K562 (cell line): ENCODE measurements around the gene ARHGAP22. TPM values are rescaled to one million over a fixed set of nuclear protein-coding genes. Genes with fewer than 3 reads are reported as not detected.
A peak's percentile ranks its signal among the peaks of the same experiment; 100 is the strongest.

Source experiments
- ATAC-seq: fragments of 200-7000 bp; cut with Tn5 transposase; 3 replicates; pipeline ENCODE4 v1.9.1; 2020; ENCODE audit warnings: moderate library complexity
- BruUV-seq: library from RNA; stranded (reverse); fragments of 400-500 nt; replicated peaks from 2 replicates; lab custom pipeline; 2021; lab: Mats Ljungman, UMichigan
- CTCF ChIA-PET: fragments of 300-600 bp; formaldehyde crosslinking; extraction: SDS; loops from one replicate; lab custom pipeline; 2021; ENCODE audit warnings: low intra/inter-chr PET ratio; lab: Yijun Ruan, JAX
- POLR2A ChIA-PET: fragments of 300-600, 350-650 bp; sonication (Branson Sonifier 250); formaldehyde crosslinking; extraction: SDS; loops from one replicate; lab custom pipeline; 2021; ENCODE audit warnings: antibody characterized with exemption, inconsistent platforms; lab: Yijun Ruan, JAX
- DNase-seq, 4 experiments: peaks; one replicate each; pipeline versions ENCODE4 v3.0.0 to v3.0.0-alpha.2; 2011 to 2018; ENCODE audit warnings: low spot score in 3 of 4, mixed read lengths in 3 of 4; ENCODE audit errors: extremely low read depth in 1 of 4
- FAIRE-seq: peaks from 2 replicates; lab custom pipeline; 2011; peaks lifted over from hg19 to GRCh38; lab: Jason Lieb, UNC
- H2AFZ ChIP-seq: 2 replicates; pipeline ENCODE4 v1.6.0; 2011; ENCODE audit warnings: low read depth, low read length, control low read depth, inconsistent platforms
- H3K27ac ChIP-seq: fragments of 200-600 bp; 3 replicates; pipeline ENCODE4 v1.8.0; 2011; ENCODE audit warnings: low read depth, mild to moderate bottlenecking, control low read depth, inconsistent platforms, low read length, moderate library complexity, mixed read lengths; ENCODE audit errors: extremely low read depth
- H3K27me3 ChIP-seq, 2 experiments: fragments of 300-600 bp in 1 of 2; 2 replicates in 1 of 2; 3 replicates in 1 of 2; pipeline versions ENCODE4 v1.6.0 to v1.8.0; 2011; ENCODE audit warnings: inconsistent platforms in 2 of 2, low read length in 2 of 2, mild to moderate bottlenecking in 1 of 2, mixed read lengths in 1 of 2, moderate library complexity in 1 of 2; ENCODE audit not compliant: control insufficient read depth in 2 of 2, insufficient read depth in 2 of 2
- H3K36me3 ChIP-seq: fragments of 300-600 bp; 3 replicates; pipeline ENCODE4 v1.8.0; 2011; ENCODE audit warnings: mild to moderate bottlenecking, low read length, inconsistent platforms; ENCODE audit not compliant: control insufficient read depth, insufficient read depth
- H3K4me1 ChIP-seq, 2 experiments: fragments of 200-600 bp in 1 of 2; replicated peaks in 1 of 2; 2 replicates in 1 of 2; 3 replicates in 1 of 2; pipeline versions ENCODE4 v1.5.1 to v1.8.0; 2011; ENCODE audit warnings: inconsistent platforms in 2 of 2, low read length in 2 of 2, mild to moderate bottlenecking in 1 of 2, mixed read lengths in 1 of 2, moderate library complexity in 1 of 2; ENCODE audit not compliant: control insufficient read depth in 2 of 2, insufficient read depth in 2 of 2
- H3K4me2 ChIP-seq: 2 replicates; pipeline ENCODE4 v1.6.1; 2011; ENCODE audit warnings: low read length, control low read depth, inconsistent platforms, mixed read lengths; ENCODE audit not compliant: insufficient read depth
- H3K4me3 ChIP-seq: fragments of 200-600 bp; sonication (generic), shearing (Covaris generic); 2 replicates; pipeline ENCODE4 v1.5.1; 2016; ENCODE audit warnings: control low read depth, inconsistent platforms
- H3K79me2 ChIP-seq: fragments of 200-600 bp; 3 replicates; pipeline ENCODE4 v1.8.0; 2011; ENCODE audit warnings: low read length, inconsistent platforms; ENCODE audit not compliant: control insufficient read depth, insufficient read depth
- H3K9ac ChIP-seq, 2 experiments: 2 replicates each; pipeline versions ENCODE4 v1.6.0 to v1.6.1; 2011; ENCODE audit warnings: low read depth in 2 of 2, low read length in 2 of 2, control low read depth in 1 of 2, inconsistent platforms in 1 of 2, mild to moderate bottlenecking in 1 of 2, mixed read lengths in 1 of 2; ENCODE audit not compliant: insufficient read depth in 1 of 2
- H3K9me1 ChIP-seq: one replicate; pipeline ENCODE4 v1.6.0; 2011; ENCODE audit warnings: inconsistent platforms, mild to moderate bottlenecking, low read length, moderate library complexity; ENCODE audit not compliant: control insufficient read depth, insufficient read depth
- H3K9me3 ChIP-seq: replicated peaks from 2 replicates; pipeline ENCODE4 v1.5.1; 2011; ENCODE audit warnings: low read depth, low read length, inconsistent platforms; ENCODE audit not compliant: control insufficient read depth, insufficient read depth
- H4K20me1 ChIP-seq: replicated peaks from 2 replicates; pipeline ENCODE4 v1.6.1; 2011; ENCODE audit warnings: low read length, inconsistent platforms, mixed read lengths; ENCODE audit not compliant: control insufficient read depth, insufficient read depth
- CTCFL ChIP-seq: IDR thresholded peaks from 2 replicates; pipeline ENCODE4 v1.6.1; 2011; ENCODE audit warnings: borderline replicate concordance, low read depth, mild to moderate bottlenecking, moderate library complexity, low read length; ENCODE audit not compliant: insufficient read depth, poor library complexity, severe bottlenecking
- KDM4B ChIP-seq, 2 experiments: fragments of 450-650 bp in 1 of 2; sonication (generic) in 1 of 2; IDR thresholded peaks; 2 replicates each; pipeline ENCODE4 v1.6.1; 2016 to 2017; ENCODE audit warnings: borderline replicate concordance in 2 of 2, antibody characterized with exemption in 1 of 2, low read depth in 1 of 2, mild to moderate bottlenecking in 1 of 2
- PHB ChIP-seq: fragments of 250-450 bp; sonication (Bioruptor Pico); IDR thresholded peaks from 2 replicates; pipeline ENCODE4 v1.5.0; 2021
- RB1 ChIP-seq: fragments of 450-650 bp; IDR thresholded peaks from 2 replicates; pipeline ENCODE4 v1.6.1; 2017; ENCODE audit warnings: low read depth, mild to moderate bottlenecking
- REST ChIP-seq, 2 experiments: fragments of 450-650 bp; formaldehyde crosslinking in 1 of 2; IDR thresholded peaks; 2 replicates each; pipeline versions ENCODE4 v1.4.0 to v1.6.1; 2014 to 2020; ENCODE audit warnings: mild to moderate bottlenecking in 2 of 2, borderline replicate concordance in 1 of 2, low read depth in 1 of 2
- SIX5 ChIP-seq, 2 experiments: IDR thresholded peaks; 2 replicates each; pipeline ENCODE4 v1.6.1; 2011; ENCODE audit warnings: low read length in 2 of 2, borderline replicate concordance in 1 of 2, low read depth in 1 of 2, mild to moderate bottlenecking in 1 of 2, moderate library complexity in 1 of 2; ENCODE audit not compliant: insufficient read depth in 1 of 2
- SMC3 ChIP-seq: conservative IDR thresholded peaks from 2 replicates; pipeline ENCODE4 v1.6.1; 2011; ENCODE audit warnings: low read depth, low read length, improper control_type of control experiment; ENCODE audit not compliant: insufficient read depth
- ZFP36 ChIP-seq: fragments of 150-350 bp; IDR thresholded peaks from 2 replicates; pipeline ENCODE4 v1.6.1; 2018; ENCODE audit warnings: low read length, low read depth; ENCODE audit not compliant: partially characterized antibody
- ZNF830 ChIP-seq: fragments of 250-450 bp; sonication (Bioruptor Pico); IDR thresholded peaks from 2 replicates; pipeline ENCODE4 v1.5.0; 2021; ENCODE audit warnings: mild to moderate bottlenecking
- WGBS: fragments of 100-300 bp; shearing (Covaris generic); methylation state at CpG from one replicate; pipeline ENCODE4 v1.1.6; 2016; ENCODE audit warnings: low coverage, mixed read lengths; ENCODE audit not compliant: insufficient coverage; ENCODE audit errors: missing lambda C conversion rate; 5-methylcytosine and 5-hydroxymethylcytosine counted together
- in situ Hi-C: fragments of 300-500 bp; cut with MboI; formaldehyde crosslinking; loops from 4 replicates; pipeline ENCODE4 v1.15.0; 2018; ENCODE audit warnings: inconsistent platforms, mixed read lengths
- intact Hi-C: fragments of 100-400 bp; cut with micrococcal nuclease; formaldehyde crosslinking; loops from 2 replicates; pipeline ENCODE4 v1.14.2; 2022
- polyA plus RNA-seq, 8 experiments: library from polyadenylated mRNA; depleted of rRNA in 4 of 8; stranded (reverse) in 5 of 8; unstranded in 3 of 8; fragments of >200 nt; fragmentation: Nextera tagmentation in 2 of 8; fragmentation: Illumina TruSeq in 1 of 8; extraction: Ambion mirVana in 2 of 8; extraction: Trizol in 1 of 8; gene quantifications; 2 replicates each; pipeline versions ENCODE4 v1.2.1 to v1.2.3, GENCODE V29; 2011 to 2014; ENCODE audit warnings: inconsistent platforms in 1 of 8, missing spikeins in 1 of 8
- total RNA-seq, 7 experiments: library from RNA; depleted of rRNA in 6 of 7; stranded (reverse); fragments of >200 nt in 6 of 7; fragmentation: Illumina TruSeq in 2 of 7; extraction: Trizol in 2 of 7; gene quantifications; 2 replicates each; pipeline versions ENCODE4 v1.2.1 to v1.2.3, GENCODE V29; 2011 to 2021; ENCODE audit warnings: low replicate concordance in 1 of 7

ARHGAP22 gene
- total and polyA plus RNA-seq, 9 of the 15 experiments (the other 6 are each of a cell fraction or from before 2014, with no cell fraction given), result 1.3 to 28.1 (median 12.7) TPM

- Histone ChIP-seq H3K27me3 (no peaks in the 10 kb centered on the region), H2AFZ (peak overlapping the region; percentile 68), H3K27ac (peak overlapping the region; percentile 63), H4K20me1 (no peaks in the 10 kb centered on the region), H3K4me2 (peak overlapping the region; percentile 27; the same call in 1 of the 2 replicates), H3K4me1 (peaks cover 48 to 50% of the 10 kb centered on the region in 2 experiments), H3K9me3 (no peaks in the 10 kb centered on the region), H3K4me3 (no peak overlapping the region), H3K79me2 (peaks cover 84% of the 10 kb centered on the region), H3K9me1 (no peaks in the 10 kb centered on the region), H3K9ac (peak overlapping the region; percentile 29 to 64; a peak in 3 of 4 replicates), H3K36me3 (peaks cover 4% of the 10 kb centered on the region; the same call in 1 of the 3 replicates)
- peak; percentile 46 to 62 (median 52) for DNase-seq
- FAIRE-seq, result no peak
- ChIA-PET CTCF (interaction anchor here (0.9 to 4.1 kb wide), 6 partner anchors 56 to 290 kb away, joined by 4 to 77 read pairs (median 9); no protein-coding TSS in a partner anchor), POLR2A (no interaction called here)
- peak; percentile 28 for ATAC-seq
- in situ Hi-C loops (loop anchor here (5.0 kb wide), 1 partner anchor 143 kb away; no protein-coding TSS in a partner anchor), intact Hi-C loops (loop anchor here (1.0 to 2.0 kb wide), 6 partner anchors 37 to 291 kb away; partner anchors contain the start of gene MAPK8)
- WGBS, result 54% methylated on average over 13 of the region's 15 CpGs
- BruUV-seq, result no TSS peak
- TF ChIP-seq RB1, result 0 out of 2 replicates have a peak, but pooled peaks have one; percentile 11
- no peak for TF ChIP-seq SIX5 (IDR thresholded peaks at IDR 0.05; ENCODE audit: borderline replicate concordance in 1 of 2, insufficient read depth in 1 of 2, low read depth in 1 of 2, low read length in 2 of 2)
- TF ChIP-seq KDM4B (IDR thresholded peaks at IDR 0.05; ENCODE audit: borderline replicate concordance in 2 of 2, low read depth in 1 of 2), result no peak
- TF ChIP-seq CTCFL, result peak; percentile 26
- peak; percentile 50 for TF ChIP-seq SMC3
- TF ChIP-seq ZNF830 (CRISPR knock-in tag), result no peak
- TF ChIP-seq REST (IDR thresholded peaks at IDR 0.05; ENCODE audit: borderline replicate concordance), result peak; percentile 91
- no peak for TF ChIP-seq REST (CRISPR knock-in tag; IDR thresholded peaks at IDR 0.05; ENCODE audit: low read depth)
- TF ChIP-seq ZFP36, result peak; percentile 99
- no peak for TF ChIP-seq PHB (CRISPR knock-in tag)
Measured at GRCh38 chr10:48505394-48506112, 99.3 kb downstream of the ARHGAP22 start.
